ENCODE measurements around the gene OSBPL7. TPM values are rescaled to one million over a fixed set of nuclear protein-coding genes. Genes with fewer than 3 reads are reported as not detected.
A peak's percentile ranks its signal among the peaks of the same experiment; 100 is the strongest.

OSBPL7 gene
- total RNA-seq, 1 donor from 2014 or later, result 14.4 TPM

DNA sequence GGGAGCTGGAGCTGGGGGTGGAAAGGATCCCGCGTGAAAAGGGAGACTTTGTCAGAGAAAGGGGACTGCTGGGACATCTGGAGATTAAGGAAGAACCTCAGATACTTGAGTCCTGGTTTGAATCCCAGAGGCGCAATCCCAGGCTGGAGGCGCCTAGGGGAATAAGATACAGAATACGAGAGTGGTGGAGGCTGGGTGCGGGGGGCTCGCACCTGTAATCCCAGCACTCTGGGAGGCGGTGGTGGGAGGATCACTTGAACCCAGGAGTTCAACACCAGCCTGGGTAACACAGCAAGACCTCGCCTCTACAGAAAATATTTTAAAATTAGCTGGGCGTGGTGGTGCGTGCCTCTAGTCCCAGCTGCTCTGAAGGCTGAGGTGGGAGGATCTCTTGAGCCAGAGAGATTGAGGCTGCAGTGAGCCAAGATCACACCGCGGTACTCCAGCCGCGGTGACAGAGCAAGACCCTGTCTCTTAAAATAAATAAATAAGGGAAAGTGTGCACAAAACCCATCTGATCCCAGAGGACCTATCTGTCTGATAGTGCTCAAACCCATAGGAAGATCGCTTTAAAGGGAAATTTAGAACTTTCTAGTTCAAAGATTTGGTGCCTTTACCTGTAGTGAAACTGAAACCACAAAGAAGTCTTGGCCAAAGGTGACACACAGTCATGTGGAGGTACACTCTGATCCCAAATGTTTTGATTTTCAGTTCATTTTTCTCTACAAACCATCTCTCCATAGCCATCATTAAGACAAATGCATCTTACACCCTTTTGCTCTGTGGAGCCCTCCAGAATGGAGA is 20.1 kb upstream of the OSBPL7 start:
- Histone ChIP-seq H3K4me1 (peaks cover 24% of the 10 kb centered on the region), H3K36me3 (peaks cover 15% of the 10 kb centered on the region), H3K4me3 (peak overlapping the region; percentile 94), H3K27me3 (peaks cover 18% of the 10 kb centered on the region), H3K9me3 (no peaks in the 10 kb centered on the region), H3K27ac (peak overlapping the region; percentile 80)
- no peak for ATAC-seq
- intact Hi-C loops (cut with DNase I), result loop anchor here (5.0 kb wide), 1 partner anchor 51 kb away; no protein-coding TSS in a partner anchor
- TF ChIP-seq, protein P1, sequence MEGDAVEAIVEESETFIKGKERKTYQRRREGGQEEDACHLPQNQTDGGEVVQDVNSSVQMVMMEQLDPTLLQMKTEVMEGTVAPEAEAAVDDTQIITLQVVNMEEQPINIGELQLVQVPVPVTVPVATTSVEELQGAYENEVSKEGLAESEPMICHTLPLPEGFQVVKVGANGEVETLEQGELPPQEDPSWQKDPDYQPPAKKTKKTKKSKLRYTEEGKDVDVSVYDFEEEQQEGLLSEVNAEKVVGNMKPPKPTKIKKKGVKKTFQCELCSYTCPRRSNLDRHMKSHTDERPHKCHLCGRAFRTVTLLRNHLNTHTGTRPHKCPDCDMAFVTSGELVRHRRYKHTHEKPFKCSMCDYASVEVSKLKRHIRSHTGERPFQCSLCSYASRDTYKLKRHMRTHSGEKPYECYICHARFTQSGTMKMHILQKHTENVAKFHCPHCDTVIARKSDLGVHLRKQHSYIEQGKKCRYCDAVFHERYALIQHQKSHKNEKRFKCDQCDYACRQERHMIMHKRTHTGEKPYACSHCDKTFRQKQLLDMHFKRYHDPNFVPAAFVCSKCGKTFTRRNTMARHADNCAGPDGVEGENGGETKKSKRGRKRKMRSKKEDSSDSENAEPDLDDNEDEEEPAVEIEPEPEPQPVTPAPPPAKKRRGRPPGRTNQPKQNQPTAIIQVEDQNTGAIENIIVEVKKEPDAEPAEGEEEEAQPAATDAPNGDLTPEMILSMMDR (IDR thresholded peaks at IDR 0.05), result peak; percentile 4
- no peak for DNase-seq

DNA sequence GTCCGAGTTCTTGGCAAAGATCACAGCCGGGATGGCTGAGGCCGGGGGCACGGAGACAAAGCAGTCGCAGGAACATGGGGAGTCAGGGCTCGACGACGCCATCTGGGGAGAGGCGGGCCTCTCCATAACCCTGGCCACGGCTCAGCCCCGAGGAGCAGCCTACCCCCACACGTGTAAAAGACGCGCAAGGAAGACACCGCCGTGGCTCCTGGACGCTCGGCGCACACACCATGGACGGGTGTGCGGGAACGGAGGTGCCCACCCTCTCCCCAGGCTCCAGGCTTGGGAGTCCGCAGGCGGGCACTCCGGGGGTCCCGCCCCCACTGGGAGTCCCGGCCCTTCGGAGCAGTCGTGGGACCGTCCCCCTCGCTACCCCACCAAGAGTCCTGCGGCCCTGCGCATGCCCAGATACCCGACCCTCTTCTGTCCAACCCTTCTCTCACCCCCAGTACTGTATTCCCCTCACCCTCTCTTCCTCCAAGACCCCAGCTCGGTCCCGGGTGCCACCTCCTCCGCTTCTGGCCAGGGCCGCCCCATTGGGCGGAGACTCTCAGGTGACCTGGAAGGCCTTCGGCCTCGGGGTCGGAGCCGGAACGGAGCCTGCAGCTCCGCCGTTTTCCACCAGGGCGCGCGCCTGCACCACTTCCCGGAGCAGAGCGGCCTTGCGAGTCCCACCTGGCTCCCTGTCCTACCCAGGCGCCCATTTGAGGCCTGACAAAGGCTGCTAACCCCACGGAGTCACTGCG is 19.3 kb upstream of the OSBPL7 start, which contains the start of gene SCRN2:
SCRN2 (minus strand) TSS at position 532 of the 746 bp plus-strand sequence; CDS start at position 102, 430 bp downstream.
- H3K9me3 ChIP-seq, result no peaks in the 10 kb centered on the region
- peaks cover 19% of the 10 kb centered on the region for H3K36me3 ChIP-seq
- intact Hi-C loops (cut with DNase I), result loop anchor here (5.0 kb wide), 1 partner anchor 51 kb away; no protein-coding TSS in a partner anchor
- peaks cover 11% of the 10 kb centered on the region for H3K27me3 ChIP-seq
- peaks cover 24% of the 10 kb centered on the region for H3K4me1 ChIP-seq
- H3K4me3 ChIP-seq, result peak within 1 kb of the TSS; percentile 94
- DNase-seq (peak; percentile 95), ATAC-seq (peak; percentile 97)
- TF ChIP-seq, protein P1 (IDR thresholded peaks at IDR 0.05), result peak; percentile 98
- peak within 1 kb of the TSS; percentile 80 for H3K27ac ChIP-seq

DNA sequence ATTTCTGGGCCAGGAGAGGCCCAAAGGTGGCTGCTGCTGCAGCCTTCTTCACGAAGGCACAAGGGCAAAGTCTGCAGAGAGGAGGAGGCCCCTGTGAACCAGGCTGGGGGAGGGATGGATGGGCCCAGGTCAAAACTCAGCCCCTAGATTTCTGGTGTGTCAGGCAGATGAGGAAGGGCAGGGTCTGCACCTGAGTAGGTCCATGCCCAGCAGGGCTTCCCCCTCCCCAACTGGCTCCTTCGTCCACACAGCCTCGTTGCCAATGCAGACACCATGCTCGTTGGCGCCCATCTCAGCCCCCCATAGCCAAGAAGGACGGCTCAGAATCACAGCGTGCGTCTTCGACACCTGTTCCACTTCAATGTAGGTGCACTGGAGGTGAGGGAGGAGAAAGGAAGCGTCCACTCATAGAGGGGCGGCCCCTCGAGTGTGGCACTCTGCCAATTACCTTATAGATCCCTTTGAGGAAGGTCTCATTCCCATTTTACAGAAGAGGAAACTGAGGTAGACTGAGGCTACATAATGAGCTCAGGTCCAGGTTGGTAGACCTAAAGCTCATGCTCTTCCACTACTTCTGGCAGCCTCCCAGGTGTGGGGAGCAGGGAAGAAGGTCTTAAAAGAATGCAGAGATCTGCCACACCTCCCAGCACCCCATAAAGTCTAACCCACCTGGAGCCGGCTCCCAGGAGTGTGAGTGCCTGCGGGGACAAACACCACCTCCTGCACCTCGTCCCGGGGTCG is 18.6 kb upstream of the OSBPL7 start:
- intact Hi-C loops (cut with DNase I), result loop anchor here (5.0 kb wide), 1 partner anchor 52 kb away; no protein-coding TSS in a partner anchor
- peaks cover 22% of the 10 kb centered on the region for H3K36me3 ChIP-seq
- H3K27me3 ChIP-seq, result peaks cover 3% of the 10 kb centered on the region
- ATAC-seq (no peak), DNase-seq (no peak)
- H3K4me3 ChIP-seq, result peak overlapping the region; percentile 94
- peaks cover 25% of the 10 kb centered on the region for H3K4me1 ChIP-seq
- TF ChIP-seq, protein P1 (IDR thresholded peaks at IDR 0.05), result no peak
- H3K27ac ChIP-seq, result peak overlapping the region; percentile 80
- no peaks in the 10 kb centered on the region for H3K9me3 ChIP-seq

DNA sequence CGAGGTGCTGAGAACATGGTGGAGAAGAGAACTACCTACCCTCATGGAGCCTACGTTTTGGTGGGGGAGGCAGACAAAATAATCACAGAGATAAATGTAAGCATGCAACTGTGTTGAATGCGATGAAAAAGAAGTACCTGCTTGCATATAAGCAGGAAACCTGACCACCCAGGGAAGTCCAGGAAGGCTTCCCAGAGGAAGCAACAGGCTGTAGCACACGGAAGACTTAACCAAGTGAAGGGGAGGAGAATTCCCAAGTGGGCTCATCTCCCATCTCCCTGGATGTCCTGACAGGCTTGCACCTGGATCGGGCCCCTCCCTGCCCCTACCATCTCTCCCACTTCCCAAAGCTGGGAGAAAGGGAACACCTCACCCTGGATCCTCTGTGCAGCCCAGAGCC is 17.5 kb upstream of the OSBPL7 start:
- Histone ChIP-seq H3K36me3 (peaks cover 22% of the 10 kb centered on the region), H3K27ac (no peak overlapping the region), H3K9me3 (no peaks in the 10 kb centered on the region), H3K4me3 (no peak overlapping the region), H3K4me1 (peaks cover 24% of the 10 kb centered on the region), H3K27me3 (no peaks in the 10 kb centered on the region)
- DNase-seq (no peak), ATAC-seq (no peak)
- TF ChIP-seq, protein P1 (IDR thresholded peaks at IDR 0.05), result no peak
- intact Hi-C loops (cut with DNase I), result no loop called here

DNA sequence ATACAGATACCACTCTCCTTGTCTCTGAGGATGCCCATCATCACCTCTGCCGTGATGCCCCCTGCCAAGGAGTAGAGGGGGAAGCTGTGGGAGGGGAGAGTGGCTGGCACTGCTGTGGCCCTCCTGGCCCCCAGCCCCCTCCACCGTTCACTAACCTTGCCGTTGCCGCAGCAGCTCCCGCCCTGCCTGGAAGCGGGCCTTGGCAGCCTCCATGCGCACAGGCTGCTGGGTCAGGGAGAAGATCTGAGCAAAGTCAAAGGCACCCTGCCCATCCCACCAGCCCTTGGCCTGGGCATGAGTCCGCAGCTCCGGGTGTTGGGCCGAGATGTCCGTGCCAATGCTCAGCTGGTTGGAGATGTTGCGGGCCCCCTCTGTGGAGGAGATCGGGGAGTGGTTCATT is 17.0 kb upstream of the OSBPL7 start:
- H3K4me1 ChIP-seq, result peaks cover 24% of the 10 kb centered on the region
- H3K4me3 ChIP-seq, result no peak overlapping the region
- intact Hi-C loops (cut with DNase I), result no loop called here
- no peaks in the 10 kb centered on the region for H3K9me3 ChIP-seq
- TF ChIP-seq, protein P1 (IDR thresholded peaks at IDR 0.05), result no peak
- DNase-seq (no peak), ATAC-seq (no peak)
- H3K36me3 ChIP-seq, result peaks cover 22% of the 10 kb centered on the region
- no peak overlapping the region for H3K27ac ChIP-seq
- no peaks in the 10 kb centered on the region for H3K27me3 ChIP-seq
